Immature natural killer cell (primary cell): Measurements from ENCODE around the gene KRT78. TPM values are rescaled to one million over a fixed set of nuclear protein-coding genes. Genes with fewer than 3 reads are reported as not detected.
A peak's percentile ranks its signal among the peaks of the same experiment; 100 is the strongest.

ENCODE experiments used
- DNase-seq, 3 donors: peaks; one replicate each; pipeline ENCODE4 v3.0.0; 2022; ENCODE audit warnings: mixed read lengths in 1 of 3
- H3K27ac Mint-ChIP-seq, 6 donors: one replicate each; pipeline ENCODE4 v1.8.0; 2020; ENCODE audit warnings: mixed read lengths in 6 of 6, mild to moderate bottlenecking in 5 of 6, inconsistent platforms in 4 of 6, moderate library complexity in 3 of 6
- H3K27me3 Mint-ChIP-seq, 3 donors: one replicate each; pipeline ENCODE4 v1.8.0; 2020 to 2021; ENCODE audit warnings: low read depth in 3 of 3, mild to moderate bottlenecking in 3 of 3, mixed read lengths in 3 of 3, moderate library complexity in 3 of 3, inconsistent platforms in 1 of 3
- H3K36me3 Mint-ChIP-seq, 3 donors: one replicate each; pipeline ENCODE4 v1.8.0; 2020; ENCODE audit warnings: mixed read lengths in 3 of 3, inconsistent platforms in 2 of 3, mild to moderate bottlenecking in 2 of 3
- H3K4me1 Mint-ChIP-seq, 2 donors: one replicate each; pipeline ENCODE4 v1.8.0; 2020; ENCODE audit warnings: inconsistent platforms in 2 of 2, mild to moderate bottlenecking in 2 of 2, mixed read lengths in 2 of 2, moderate library complexity in 1 of 2
- H3K4me3 Mint-ChIP-seq, 5 donors: one replicate each; pipeline ENCODE4 v1.8.0; 2020; ENCODE audit warnings: mild to moderate bottlenecking in 5 of 5, mixed read lengths in 5 of 5, inconsistent platforms in 3 of 5, moderate library complexity in 3 of 5
- H3K9me3 Mint-ChIP-seq, 6 donors: one replicate each; pipeline ENCODE4 v1.8.0; 2020; ENCODE audit warnings: mild to moderate bottlenecking in 6 of 6, mixed read lengths in 6 of 6, inconsistent platforms in 4 of 6, moderate library complexity in 3 of 6
- polyA plus RNA-seq, 3 donors: library from polyadenylated mRNA; unstranded; fragments of 300-500 nt; fragmentation: Illumina TruSeq; gene quantifications; one replicate each; pipeline ENCODE4 v1.2.3, GENCODE V29; 2021

The KRT78 gene
- polyA plus RNA-seq, 3 donors from 2014 or later: 0.28 TPM; not detected in 2

- no peak overlapping the region for H3K4me3 Mint-ChIP-seq
- H3K27ac Mint-ChIP-seq: no peak overlapping the region
- peaks cover 23% of the 10 kb centered on the region in 2 donors for H3K4me1 Mint-ChIP-seq
- DNase-seq: no peak
- no peaks in the 10 kb centered on the region for H3K36me3 Mint-ChIP-seq
- peaks cover 0 to 10% (median 4%) of the 10 kb centered on the region in 3 donors for H3K27me3 Mint-ChIP-seq
- H3K9me3 Mint-ChIP-seq: peaks cover 0 to 2% (median 0%) of the 10 kb centered on the region in 6 donors
Observed at GRCh38 chr12:52832451-52832850, 16.3 kb downstream of the KRT78 start.

DNA sequence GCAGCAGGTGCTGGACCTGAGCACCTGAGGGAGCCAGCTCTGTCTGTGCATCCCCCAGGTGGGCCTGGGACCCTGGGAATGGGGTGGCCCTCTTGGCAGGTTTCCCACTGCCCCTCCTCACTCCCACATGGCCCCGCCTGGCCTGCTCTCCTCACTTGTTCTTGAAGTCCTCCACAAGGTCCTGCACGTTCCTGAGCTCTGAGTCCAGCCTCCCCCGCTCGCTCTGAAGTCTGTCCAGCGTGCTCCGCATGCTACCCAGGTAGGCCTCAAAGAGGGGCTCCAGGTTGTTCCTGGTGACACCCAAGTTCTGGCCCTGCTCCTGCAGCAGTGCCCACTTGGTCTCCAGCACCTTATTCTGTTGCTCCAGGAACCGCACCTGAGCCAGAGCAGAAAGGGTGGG is 17.5 kb downstream of the KRT78 start:
- Mint-ChIP-seq H3K36me3 (no peaks in the 10 kb centered on the region), H3K27me3 (peaks cover 0 to 4% (median 2%) of the 10 kb centered on the region in 3 donors), H3K9me3 (peaks cover 0 to 2% (median 0%) of the 10 kb centered on the region in 6 donors)

GRCh38 chr12:52829986-52830770 is 18.6 kb downstream of the KRT78 start:
- H3K27me3 Mint-ChIP-seq: peaks cover 0 to 6% (median 5%) of the 10 kb centered on the region in 3 donors
- no peaks in the 10 kb centered on the region for H3K36me3 Mint-ChIP-seq
- DNase-seq: no peak
- peak overlapping the region in 2 of 6 donors; percentile 2 to 29 for H3K27ac Mint-ChIP-seq
- peaks cover under 1% of the 10 kb centered on the region in 2 donors for H3K4me1 Mint-ChIP-seq
- peaks cover 0 to 2% (median 0%) of the 10 kb centered on the region in 6 donors for H3K9me3 Mint-ChIP-seq
- no peak overlapping the region for H3K4me3 Mint-ChIP-seq

More for the DNA sequence above, 17.5 kb downstream of the KRT78 start:
- Mint-ChIP-seq H3K27ac (no peak overlapping the region), H3K4me1 (peaks cover 11% of the 10 kb centered on the region in 2 donors), H3K4me3 (no peak overlapping the region)
- DNase-seq: no peak

DNA sequence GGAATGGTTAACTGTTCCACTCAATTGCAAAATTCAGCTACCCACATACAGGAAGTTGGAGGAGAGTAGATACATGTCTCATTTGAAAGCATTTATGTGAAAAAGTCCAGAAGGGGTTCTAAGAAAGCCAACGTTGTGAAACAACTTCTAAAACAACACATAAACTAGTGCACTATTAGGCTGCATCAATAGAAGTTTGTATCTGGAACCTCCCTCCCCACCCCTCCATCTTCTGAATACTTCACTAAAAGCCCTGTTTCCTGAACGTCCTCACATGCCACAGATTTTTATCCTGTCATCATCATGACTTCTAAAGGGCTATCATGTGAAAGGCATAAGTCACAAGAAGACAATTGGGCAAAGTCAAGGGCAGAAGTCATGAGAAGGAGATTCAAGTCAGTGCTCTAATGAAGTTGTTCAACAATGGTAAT is 20.2 kb downstream of the KRT78 start:
- H3K9me3 Mint-ChIP-seq: peaks cover 0 to 2% (median 0%) of the 10 kb centered on the region in 6 donors
- no peak overlapping the region for H3K4me3 Mint-ChIP-seq
- no peak for DNase-seq
- peaks cover 3 to 5% (median 5%) of the 10 kb centered on the region in 3 donors for H3K27me3 Mint-ChIP-seq
- no peaks in the 10 kb centered on the region for H3K36me3 Mint-ChIP-seq
- H3K4me1 Mint-ChIP-seq: no peaks in the 10 kb centered on the region
- H3K27ac Mint-ChIP-seq: no peak overlapping the region

GRCh38 chr12:52828156-52828555 is 20.6 kb downstream of the KRT78 start:
- H3K4me3 Mint-ChIP-seq: no peak overlapping the region
- no peaks in the 10 kb centered on the region for H3K4me1 Mint-ChIP-seq
- no peak overlapping the region for H3K27ac Mint-ChIP-seq
- DNase-seq: no peak
- peaks cover 4 to 5% (median 5%) of the 10 kb centered on the region in 3 donors for H3K27me3 Mint-ChIP-seq
- H3K9me3 Mint-ChIP-seq: peaks cover 0 to 2% (median 0%) of the 10 kb centered on the region in 6 donors
- no peaks in the 10 kb centered on the region for H3K36me3 Mint-ChIP-seq

GRCh38 chr12:52827499-52828090 is 21.2 kb downstream of the KRT78 start:
- peaks cover 5% of the 10 kb centered on the region in 3 donors for H3K27me3 Mint-ChIP-seq
- H3K9me3 Mint-ChIP-seq: peaks cover 0 to 2% (median 0%) of the 10 kb centered on the region in 6 donors
- H3K4me3 Mint-ChIP-seq: no peak overlapping the region
- no peak overlapping the region for H3K27ac Mint-ChIP-seq
- no peak for DNase-seq
- H3K36me3 Mint-ChIP-seq: no peaks in the 10 kb centered on the region
- no peaks in the 10 kb centered on the region for H3K4me1 Mint-ChIP-seq

DNA sequence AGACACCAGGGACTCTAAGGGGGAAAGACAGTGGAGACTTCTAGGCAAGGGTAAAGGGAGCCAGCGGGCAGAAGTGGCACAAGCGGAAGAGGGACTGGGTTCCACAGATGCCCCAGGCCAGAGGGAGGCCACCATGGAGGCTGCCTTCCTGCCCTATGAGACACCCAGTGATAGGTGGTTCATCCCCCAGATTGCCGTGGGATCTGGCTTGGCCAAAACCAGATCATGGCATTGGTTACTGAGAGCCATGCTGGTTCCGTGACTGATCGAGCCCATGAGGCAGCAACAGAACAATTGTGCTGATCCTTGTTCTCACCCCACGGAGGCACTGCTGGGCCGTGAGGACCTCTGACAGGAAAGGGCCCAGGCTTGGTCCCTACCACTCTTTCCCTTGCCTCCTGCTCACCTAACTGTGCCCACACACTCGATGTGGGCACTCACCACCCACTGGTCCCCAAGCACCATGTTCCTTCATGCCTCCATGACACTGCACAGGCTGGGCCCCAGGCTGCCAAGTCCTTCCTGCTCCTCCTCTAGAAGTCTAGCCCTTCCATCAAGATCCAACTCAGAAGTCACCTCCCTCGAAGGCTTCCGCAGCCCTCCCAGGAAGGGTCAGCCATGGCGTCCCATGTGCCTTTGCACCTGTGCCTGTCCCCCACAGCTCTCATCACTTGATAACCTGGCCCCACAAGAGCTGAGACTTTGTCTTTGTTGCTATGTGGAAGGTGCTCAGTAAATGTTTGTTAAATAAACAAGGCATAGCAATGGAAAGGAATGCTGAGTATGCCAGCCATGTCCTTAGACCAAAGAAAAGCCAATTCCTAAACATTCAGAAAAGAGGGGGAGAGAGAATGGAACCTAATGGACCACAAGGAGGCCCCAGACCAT is 21.9 kb downstream of the KRT78 start:
- H3K4me3 Mint-ChIP-seq: no peak overlapping the region
- H3K36me3 Mint-ChIP-seq: no peaks in the 10 kb centered on the region
- peaks cover 0 to 2% (median 0%) of the 10 kb centered on the region in 6 donors for H3K9me3 Mint-ChIP-seq
- H3K27me3 Mint-ChIP-seq: peaks cover 5% of the 10 kb centered on the region in 3 donors
- DNase-seq: no peak
- H3K4me1 Mint-ChIP-seq: no peaks in the 10 kb centered on the region
- no peak overlapping the region for H3K27ac Mint-ChIP-seq

DNA sequence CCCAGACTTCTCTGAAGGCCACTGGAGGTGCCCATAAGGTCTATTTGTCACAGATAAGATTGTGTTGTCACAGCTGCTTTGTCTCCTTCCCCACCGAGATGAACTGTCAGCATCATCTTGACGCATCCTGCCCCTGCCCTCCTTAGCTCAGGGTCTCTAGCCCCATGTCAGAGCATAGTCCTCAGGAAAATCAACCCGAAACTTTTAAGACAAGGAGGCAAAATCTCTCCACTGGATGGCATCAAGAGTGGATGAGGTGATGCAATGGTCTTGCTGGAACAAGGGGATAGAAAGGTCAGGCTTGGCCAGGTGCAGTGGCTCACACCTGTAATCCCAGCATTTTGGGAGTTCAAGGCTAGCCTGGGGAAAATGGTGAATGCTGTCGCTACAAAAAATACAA is 22.8 kb downstream of the KRT78 start:
- Mint-ChIP-seq H3K4me3 (no peak overlapping the region), H3K27ac (no peak overlapping the region), H3K9me3 (peaks cover 0 to 2% (median 0%) of the 10 kb centered on the region in 6 donors), H3K27me3 (peaks cover 5% of the 10 kb centered on the region in 3 donors), H3K36me3 (no peaks in the 10 kb centered on the region), H3K4me1 (no peaks in the 10 kb centered on the region)
- DNase-seq: no peak

- Mint-ChIP-seq H3K4me3 (no peak overlapping the region), H3K27me3 (peaks cover 5% of the 10 kb centered on the region in 3 donors), H3K4me1 (no peaks in the 10 kb centered on the region), H3K9me3 (no peaks in the 10 kb centered on the region), H3K27ac (no peak overlapping the region), H3K36me3 (no peaks in the 10 kb centered on the region)
- no peak for DNase-seq
Observed at GRCh38 chr12:52824741-52825410, 23.9 kb downstream of the KRT78 start.

DNA sequence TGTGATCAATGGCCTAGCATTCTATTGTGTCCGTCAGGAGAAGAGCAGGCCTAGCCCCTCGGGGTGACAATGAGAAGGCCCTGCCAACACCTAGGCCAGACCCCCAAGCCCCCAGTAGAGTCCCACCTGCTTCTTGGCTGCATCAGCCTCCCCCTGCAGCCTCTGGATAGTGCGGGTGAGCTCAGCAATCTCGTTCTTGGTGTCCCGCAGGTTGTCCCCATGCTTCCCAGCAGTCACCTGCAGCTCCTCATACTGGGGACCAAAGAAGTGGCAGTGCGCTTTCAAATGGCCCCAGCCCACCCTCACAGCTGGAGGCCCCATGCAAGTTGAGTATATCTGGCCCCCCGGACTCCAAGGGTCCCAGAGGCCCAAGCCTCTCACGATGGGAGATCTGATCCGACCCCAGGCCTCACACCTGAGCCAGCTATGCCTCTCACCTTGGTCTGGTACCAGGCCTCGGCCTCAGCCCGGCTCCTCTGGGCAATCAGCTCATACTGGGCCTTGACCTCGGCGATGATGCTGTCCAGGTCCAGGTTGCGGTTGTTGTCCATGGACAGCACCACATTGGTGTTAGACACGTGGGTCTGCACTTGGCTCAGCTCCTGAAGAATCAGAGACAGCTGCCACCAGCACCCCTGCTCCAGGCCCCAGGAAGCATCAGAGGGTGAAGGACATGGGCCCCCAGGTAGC is 24.9 kb downstream of the KRT78 start:
- no peaks in the 10 kb centered on the region for H3K36me3 Mint-ChIP-seq
- no peaks in the 10 kb centered on the region for H3K4me1 Mint-ChIP-seq
- peaks cover 5% of the 10 kb centered on the region in 3 donors for H3K27me3 Mint-ChIP-seq
- H3K9me3 Mint-ChIP-seq: no peaks in the 10 kb centered on the region
- H3K4me3 Mint-ChIP-seq: no peak overlapping the region
- no peak for DNase-seq
- H3K27ac Mint-ChIP-seq: peak overlapping the region in 1 of 6 donors; percentile 45

DNA sequence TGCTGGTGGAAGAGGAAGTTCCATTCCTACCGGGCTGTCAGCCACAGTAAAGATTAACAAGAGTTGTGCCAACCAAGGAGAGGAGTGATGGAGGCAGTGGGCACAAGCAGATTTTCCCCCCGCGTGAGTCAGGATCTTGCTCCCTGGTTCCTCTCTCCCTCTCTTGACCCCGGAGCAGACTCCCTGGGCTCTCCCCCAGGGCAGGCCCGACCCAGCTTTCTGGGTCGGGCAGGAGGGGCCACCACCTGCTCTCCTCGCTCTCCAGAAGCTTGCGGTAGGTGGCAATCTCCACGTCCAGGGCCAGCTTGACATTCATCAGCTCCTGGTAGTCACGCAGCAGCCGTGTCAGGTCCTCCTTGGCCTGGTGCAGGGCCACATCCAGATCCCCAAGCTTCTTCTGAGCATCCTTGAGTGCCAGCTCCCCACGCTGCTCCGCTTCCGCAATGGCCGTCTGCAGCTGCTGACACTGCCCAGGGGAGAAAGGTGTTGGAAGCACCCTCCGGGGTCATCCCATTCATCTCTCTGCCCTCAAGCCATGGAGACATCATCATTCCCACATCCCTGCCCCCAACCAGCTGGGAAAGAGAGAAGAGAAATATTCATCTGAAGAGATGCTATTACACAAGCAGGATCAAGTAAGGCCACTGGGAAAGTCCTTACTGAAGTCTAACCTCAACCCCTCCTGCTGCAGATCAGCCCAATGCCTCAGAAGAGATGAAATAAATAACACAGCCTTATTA is 25.9 kb downstream of the KRT78 start:
- no peaks in the 10 kb centered on the region for H3K9me3 Mint-ChIP-seq
- H3K36me3 Mint-ChIP-seq: no peaks in the 10 kb centered on the region
- no peak for DNase-seq
- peak overlapping the region in 1 of 6 donors; percentile 45 for H3K27ac Mint-ChIP-seq
- H3K4me3 Mint-ChIP-seq: no peak overlapping the region
- peaks cover 5 to 6% (median 5%) of the 10 kb centered on the region in 3 donors for H3K27me3 Mint-ChIP-seq
- H3K4me1 Mint-ChIP-seq: no peaks in the 10 kb centered on the region
